ENCODE measurements around the gene PROM1. TPM values are rescaled to one million over a fixed set of nuclear protein-coding genes. Genes with fewer than 3 reads are reported as not detected.

Gene PROM1
- total and polyA plus RNA-seq, 2 experiments from 2014 or later: 36.6 to 66.6 TPM

GRCh38 chr4:16026160-16026761 lies 57.6 kb downstream of the PROM1 start:
- H3K4me3 Mint-ChIP-seq: no peak overlapping the region
- Histone ChIP-seq H3F3A (replicated peaks; ENCODE audit: low read depth) (no peaks in the 10 kb centered on the region), H3K27me3 (ENCODE audit: insufficient read depth) (no peaks in the 10 kb centered on the region), H3K9me2 (ENCODE audit: insufficient read depth) (no peaks in the 10 kb centered on the region), H3K27ac (ENCODE audit: low read depth) (no peak overlapping the region), H3K4me3 (no peak overlapping the region), H3K79me2 (replicated peaks; ENCODE audit: insufficient read depth) (no peaks in the 10 kb centered on the region), H3K4me1 (ENCODE audit: insufficient read depth) (peaks cover 24% of the 10 kb centered on the region), H4K20me1 (replicated peaks; ENCODE audit: insufficient read depth) (no peaks in the 10 kb centered on the region; the same call in 1 of the 2 replicates), H3K36me3 (ENCODE audit: insufficient read depth) (peaks cover 8% of the 10 kb centered on the region), H3K4me2 (no peak overlapping the region), H2AFZ (no peak overlapping the region)
- peaks cover 17% of the 10 kb centered on the region for H3K4me1 Mint-ChIP-seq
- H3K9me3 Mint-ChIP-seq: no peaks in the 10 kb centered on the region
- DNase-seq (ENCODE audit: low spot score) (peak; percentile 86), ATAC-seq (no peak; the same call in 2 of the 3 replicates)
- peaks cover 40% of the 10 kb centered on the region for H3K36me3 Mint-ChIP-seq (ENCODE audit: low read depth)
- H3K27ac Mint-ChIP-seq: no peak overlapping the region
- H3K27me3 Mint-ChIP-seq (ENCODE audit: insufficient read depth, low read depth, poor library complexity): no peaks in the 10 kb centered on the region
- peak; percentile 80 to 99 for TF ChIP-seq CTCF (conservative IDR thresholded peaks at IDR 0.05; ENCODE audit: low read depth in 2 of 2)
- no peak for TF ChIP-seq ETS1 (IDR thresholded peaks at IDR 0.05)

- H3K4me3 Mint-ChIP-seq: no peak overlapping the region
- H4K20me1 ChIP-seq (replicated peaks; ENCODE audit: insufficient read depth): no peaks in the 10 kb centered on the region; the same call in 1 of the 2 replicates
- H3K4me2 ChIP-seq: no peak overlapping the region
- H3K27me3 ChIP-seq (ENCODE audit: insufficient read depth): no peaks in the 10 kb centered on the region
- no peak overlapping the region for H3K4me3 ChIP-seq
- H3K36me3 ChIP-seq (ENCODE audit: insufficient read depth): peaks cover 9% of the 10 kb centered on the region
- peaks cover 17% of the 10 kb centered on the region for H3K4me1 Mint-ChIP-seq
- no peaks in the 10 kb centered on the region for H3K79me2 ChIP-seq (replicated peaks; ENCODE audit: insufficient read depth)
- H3K9me3 Mint-ChIP-seq: no peaks in the 10 kb centered on the region
- H3K27me3 Mint-ChIP-seq (ENCODE audit: insufficient read depth, low read depth, poor library complexity): no peaks in the 10 kb centered on the region
- H3K27ac Mint-ChIP-seq: no peak overlapping the region
- DNase-seq (ENCODE audit: low spot score) (no peak), ATAC-seq (no peak)
- no peak overlapping the region for H2AFZ ChIP-seq
- no peaks in the 10 kb centered on the region for H3F3A ChIP-seq (replicated peaks; ENCODE audit: low read depth)
- no peaks in the 10 kb centered on the region for H3K9me2 ChIP-seq (ENCODE audit: insufficient read depth)
- H3K36me3 Mint-ChIP-seq (ENCODE audit: low read depth): peaks cover 46% of the 10 kb centered on the region
- no peak overlapping the region for H3K27ac ChIP-seq (ENCODE audit: low read depth)
- H3K4me1 ChIP-seq (ENCODE audit: insufficient read depth): peaks cover 15% of the 10 kb centered on the region
- TF ChIP-seq EZH2 (IDR thresholded peaks at IDR 0.05; ENCODE audit: low read depth, unreplicated experiment) (no peak), ETS1 (IDR thresholded peaks at IDR 0.05) (no peak), ZNF462 (CRISPR knock-in tag; IDR thresholded peaks at IDR 0.05) (no peak), POLR2AphosphoS5 (IDR thresholded peaks at IDR 0.05; ENCODE audit: low read depth) (no peak), JUNB (IDR thresholded peaks at IDR 0.05; ENCODE audit: unreplicated experiment) (no peak)
These were observed 58.6 kb downstream of the PROM1 start for GRCh38 chr4:16025268-16025667.
